Skeletal muscle satellite cell (primary cell): ENCODE measurements around the gene SEMA6B.
"Not testable (repeated sequence)": the region's sequence is repeated elsewhere in the genome, so short reads cannot be mapped to it uniquely, and the experiment has no call there.

Experiments used
- H3K27me3 ChIP-seq: 2 replicates; pipeline ENCODE4 v1.7.0; 2013; ENCODE audit warnings: low read length; ENCODE audit not compliant: control insufficient read depth, insufficient read depth
- H3K36me3 ChIP-seq: 2 replicates; pipeline ENCODE4 v1.7.0; 2013; ENCODE audit warnings: mild to moderate bottlenecking, control low read depth, low read length; ENCODE audit not compliant: insufficient read depth
- H3K4me1 ChIP-seq: 2 replicates; pipeline ENCODE4 v1.7.0; 2013; ENCODE audit warnings: low read length; ENCODE audit not compliant: control insufficient read depth, insufficient read depth
- H3K4me2 ChIP-seq: 2 replicates; pipeline ENCODE4 v1.7.0; 2013; ENCODE audit warnings: mild to moderate bottlenecking, low read length
- H3K4me3 ChIP-seq: 2 replicates; pipeline ENCODE4 v1.7.0; 2013; ENCODE audit warnings: low read length
- H3K9ac ChIP-seq: 2 replicates; pipeline ENCODE4 v1.7.0; 2013; ENCODE audit warnings: mild to moderate bottlenecking, low read depth, low read length, moderate library complexity
- H3K9me3 ChIP-seq: replicated peaks from 2 replicates; pipeline ENCODE4 v1.7.0; 2013; ENCODE audit warnings: mild to moderate bottlenecking, control low read depth, low read length

The SEMA6B gene

DNA sequence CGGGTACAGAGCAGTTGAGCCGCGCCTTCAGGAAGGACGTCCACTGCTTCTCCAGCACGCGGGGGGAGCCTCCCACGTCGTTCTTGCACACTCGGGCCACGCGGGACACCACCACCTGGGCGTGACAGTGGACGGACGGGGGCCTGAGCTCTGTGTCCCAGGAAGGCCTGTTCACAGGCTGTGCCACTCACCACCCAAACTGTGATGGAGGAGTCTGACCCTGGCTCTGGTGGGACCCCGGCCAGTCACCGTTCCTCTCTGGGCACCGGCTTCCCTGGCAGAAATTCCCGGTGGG, 7.0 kb downstream of the SEMA6B start:
- Histone ChIP-seq H3K4me3 (no peak overlapping the region), H3K4me1 (no peaks in the 10 kb centered on the region), H3K36me3 (no peaks in the 10 kb centered on the region), H3K4me2 (no peak overlapping the region), H3K27me3 (no peaks in the 10 kb centered on the region), H3K9ac (no peak overlapping the region), H3K9me3 (no peaks in the 10 kb centered on the region)

DNA sequence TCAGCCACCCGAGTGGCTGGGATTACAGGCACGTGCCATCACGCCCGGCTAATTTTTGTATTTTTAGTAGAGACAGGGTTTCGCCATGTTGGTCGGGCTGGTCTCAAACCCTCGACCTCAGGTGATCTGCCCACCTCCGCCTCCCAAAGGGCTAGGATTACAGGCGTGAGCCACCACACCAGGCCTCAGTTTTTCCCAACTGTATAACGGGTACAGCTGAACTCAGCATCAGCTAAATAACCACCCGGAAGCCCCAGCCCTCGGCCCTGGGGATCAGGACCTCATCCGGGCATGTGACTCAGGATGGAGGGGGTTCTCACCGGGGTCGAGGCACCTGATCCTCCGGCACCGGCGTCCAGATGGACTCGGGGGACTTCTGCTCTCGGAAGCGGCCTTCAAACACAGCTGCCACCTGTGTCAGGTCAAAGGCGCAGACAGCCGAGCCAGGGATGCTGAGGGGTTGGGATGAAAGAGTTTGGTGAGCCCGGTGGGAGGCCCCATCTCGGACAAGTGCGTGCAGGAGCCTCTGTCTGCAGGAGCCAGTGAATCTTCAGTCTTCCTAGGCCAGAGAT, 8.9 kb downstream of the SEMA6B start:
- no peak overlapping the region for H3K4me2 ChIP-seq
- H3K27me3 ChIP-seq = peaks cover 4% of the 10 kb centered on the region
- no peaks in the 10 kb centered on the region for H3K4me1 ChIP-seq
- H3K9ac ChIP-seq = no peak overlapping the region
- H3K36me3 ChIP-seq = no peaks in the 10 kb centered on the region
- H3K9me3 ChIP-seq = no peaks in the 10 kb centered on the region
- H3K4me3 ChIP-seq = no peak overlapping the region

DNA sequence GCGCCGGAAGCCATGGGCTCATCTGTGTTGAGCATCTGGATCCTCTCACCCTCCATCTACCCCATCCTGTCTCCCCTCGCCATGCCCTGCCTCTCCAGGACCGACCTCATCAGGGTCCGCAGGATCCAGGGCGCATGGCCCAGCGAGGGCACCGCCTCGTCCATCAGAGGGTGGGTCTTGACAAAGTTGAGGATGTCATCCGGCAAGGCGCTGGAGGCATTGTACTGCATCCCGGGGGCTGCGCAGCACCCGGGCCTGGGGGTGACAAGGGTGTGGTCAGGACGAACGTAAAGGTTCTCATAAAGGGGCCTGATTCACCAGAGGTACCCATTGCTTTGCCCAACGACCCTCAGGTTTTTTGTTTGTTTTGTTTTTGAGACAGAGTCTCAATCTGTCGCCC, 9.5 kb downstream of the SEMA6B start:
- no peak overlapping the region for H3K4me2 ChIP-seq
- H3K9me3 ChIP-seq = no peaks in the 10 kb centered on the region

DNA sequence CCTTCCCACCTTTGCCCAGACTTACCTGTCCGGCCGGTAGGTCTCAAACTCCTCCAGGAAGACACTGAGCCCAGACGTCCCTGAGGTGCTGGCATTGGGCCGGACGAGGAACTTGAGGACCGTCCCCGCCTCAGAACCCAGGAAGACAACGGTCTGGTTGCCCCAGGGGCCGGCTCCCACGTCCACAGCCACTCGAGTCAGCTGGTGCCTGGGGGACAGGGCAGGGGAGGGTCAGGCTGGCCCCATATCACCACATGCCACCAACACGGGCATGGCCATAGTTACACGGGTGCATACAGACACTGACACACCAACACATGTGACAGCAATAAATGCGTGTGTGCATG, 11.3 kb downstream of the SEMA6B start:
- no peak overlapping the region for H3K4me3 ChIP-seq
- H3K9ac ChIP-seq = no peak overlapping the region
- no peaks in the 10 kb centered on the region for H3K4me1 ChIP-seq
- peaks cover 4% of the 10 kb centered on the region for H3K27me3 ChIP-seq
- H3K4me2 ChIP-seq = no peak overlapping the region
- no peaks in the 10 kb centered on the region for H3K9me3 ChIP-seq
- H3K36me3 ChIP-seq = no peaks in the 10 kb centered on the region

More for the DNA sequence above, 9.5 kb downstream of the SEMA6B start:
- no peak overlapping the region for H3K9ac ChIP-seq
- H3K27me3 ChIP-seq = peaks cover 4% of the 10 kb centered on the region
- H3K4me3 ChIP-seq = no peak overlapping the region
- no peaks in the 10 kb centered on the region for H3K36me3 ChIP-seq
- H3K4me1 ChIP-seq = no peaks in the 10 kb centered on the region

DNA sequence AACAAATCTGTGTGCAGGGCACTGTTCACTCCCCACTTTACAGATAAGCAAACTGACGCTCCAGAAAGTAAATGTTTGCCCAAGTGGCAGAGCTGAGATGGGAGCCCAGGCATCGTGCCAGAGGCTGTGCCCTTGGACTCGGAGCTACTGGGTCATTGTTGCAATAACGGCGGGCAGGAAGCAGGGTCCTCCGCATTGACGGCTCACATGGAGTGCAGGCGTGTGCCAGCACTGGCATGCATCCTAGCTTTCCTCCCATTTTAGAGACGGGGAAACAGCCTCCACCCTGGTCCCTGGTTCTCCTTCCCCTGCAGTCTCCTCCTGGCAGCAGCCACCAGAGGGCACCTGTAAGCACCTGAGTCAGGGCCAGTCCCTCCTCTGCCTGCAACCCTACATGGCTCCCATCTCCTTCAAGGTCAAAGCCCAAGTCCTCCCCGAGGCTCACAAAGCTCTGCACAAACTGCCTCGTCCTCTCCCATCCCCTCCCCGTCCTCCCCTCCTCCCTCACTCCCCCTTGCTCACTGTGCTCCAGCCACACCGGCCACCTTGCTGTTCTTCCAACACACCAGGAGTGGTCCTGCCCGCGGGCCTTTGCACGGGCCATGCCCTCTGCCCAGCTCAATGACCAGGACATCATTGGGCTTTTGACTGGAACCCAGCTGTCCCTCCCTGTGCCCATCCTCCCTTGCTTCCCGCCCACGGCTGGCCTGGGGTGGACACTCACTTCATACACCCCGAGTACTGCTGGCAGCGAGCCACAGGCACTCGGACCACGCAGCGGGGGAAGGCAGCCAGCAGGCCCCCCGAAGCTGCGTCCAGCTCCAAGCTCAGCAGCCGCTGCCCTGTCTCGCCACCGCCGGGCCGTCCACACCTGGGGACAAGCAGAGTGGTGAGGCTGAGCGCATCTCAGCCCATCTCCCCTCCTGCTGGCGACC, 11.9 kb downstream of the SEMA6B start:
- Histone ChIP-seq H3K9ac (no peak overlapping the region), H3K4me2 (no peak overlapping the region), H3K27me3 (peaks cover 4% of the 10 kb centered on the region), H3K4me1 (no peaks in the 10 kb centered on the region), H3K9me3 (no peaks in the 10 kb centered on the region), H3K4me3 (no peak overlapping the region), H3K36me3 (no peaks in the 10 kb centered on the region)

DNA sequence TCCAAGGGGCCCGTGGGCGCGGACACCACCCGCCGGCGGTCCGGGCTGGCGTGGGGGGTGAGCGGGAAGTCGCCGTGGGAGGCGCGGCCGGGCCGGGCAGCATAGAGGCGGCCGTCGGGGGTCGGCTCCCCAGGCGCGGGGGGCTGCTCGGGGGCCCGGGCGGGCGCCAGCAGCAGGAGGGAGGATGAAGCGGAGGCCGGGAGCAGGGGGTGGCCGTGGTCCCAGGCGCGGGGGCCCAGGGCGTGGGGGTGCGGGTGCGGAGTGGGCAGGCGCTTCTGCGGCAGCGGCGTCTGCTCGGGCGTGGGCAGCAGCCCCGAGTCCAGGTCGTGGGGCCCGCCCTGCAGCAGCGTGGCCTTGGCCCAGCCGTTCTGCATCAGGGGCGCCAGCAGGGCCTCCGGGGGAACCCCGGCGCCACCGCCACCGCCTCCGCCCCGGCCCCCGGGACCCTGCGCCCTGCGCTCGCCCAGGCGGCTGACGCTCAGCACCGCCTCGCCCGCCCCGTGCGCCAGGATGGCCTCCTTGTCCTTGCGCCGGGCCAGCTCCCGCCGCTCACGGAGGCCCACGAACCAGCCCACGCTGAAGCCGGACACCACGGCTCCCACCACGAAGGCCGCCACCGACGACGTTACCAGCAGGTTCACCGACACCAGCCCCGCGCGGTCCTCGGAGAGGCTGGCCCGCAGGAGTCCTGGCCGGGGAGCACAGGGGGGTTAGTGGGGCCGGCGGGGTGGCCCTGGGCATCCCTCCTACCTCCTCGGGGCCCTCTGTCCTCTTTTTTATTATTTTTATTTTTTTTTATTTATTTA, 15.4 kb downstream of the SEMA6B start:
- peaks cover 14% of the 10 kb centered on the region for H3K27me3 ChIP-seq
- no peaks in the 10 kb centered on the region for H3K36me3 ChIP-seq
- H3K4me3 ChIP-seq = no peak overlapping the region
- H3K4me2 ChIP-seq = no peak overlapping the region
- H3K4me1 ChIP-seq = no peaks in the 10 kb centered on the region
- no peaks in the 10 kb centered on the region for H3K9me3 ChIP-seq
- no peak overlapping the region for H3K9ac ChIP-seq

DNA sequence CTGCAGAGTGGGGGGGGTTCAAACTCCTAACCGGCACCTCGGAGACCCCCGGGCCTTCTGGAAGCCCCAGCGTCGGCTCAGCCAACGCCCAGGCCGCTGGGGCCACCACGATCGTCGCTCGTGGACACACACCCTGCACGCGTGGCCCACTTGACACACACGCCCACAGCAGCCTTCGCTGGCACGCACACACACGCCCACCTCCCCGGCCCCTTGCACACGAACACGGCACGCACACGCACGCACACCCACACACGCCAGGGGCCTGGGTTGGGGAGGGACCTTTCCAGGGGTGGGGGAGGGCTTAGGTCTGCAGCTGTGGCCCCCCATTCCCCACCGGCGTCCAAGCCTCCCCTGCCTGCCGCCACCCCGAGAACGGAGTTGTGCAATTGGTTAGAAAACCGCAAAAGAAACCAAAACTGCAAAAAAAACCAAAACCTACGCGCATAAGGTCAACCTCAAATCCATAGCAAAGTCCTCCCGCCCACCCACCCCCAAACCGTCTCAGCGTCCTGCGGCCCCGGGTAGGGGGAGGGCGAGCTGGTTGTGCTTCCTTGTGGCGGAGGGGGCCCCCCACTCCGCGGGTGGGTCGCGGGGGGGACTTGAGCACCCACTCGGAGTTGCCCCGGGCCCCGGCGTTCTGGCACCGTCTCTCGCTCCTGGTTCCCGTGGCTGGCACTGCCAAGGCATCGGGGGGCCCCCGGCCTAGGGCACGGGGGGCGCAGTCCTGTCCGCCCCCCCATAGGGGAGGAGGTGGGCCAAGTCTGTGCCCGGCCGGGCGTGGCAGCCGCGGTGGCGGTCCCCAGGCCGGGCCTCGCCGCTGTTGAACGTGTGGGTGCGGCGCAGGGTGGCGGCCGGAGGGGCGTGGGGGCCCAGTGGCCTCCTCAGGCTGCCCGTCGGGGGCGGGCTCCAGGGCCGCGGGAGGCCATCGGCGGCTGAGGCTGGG, 16.3 kb downstream of the SEMA6B start:
- H3K4me2 ChIP-seq = no peak overlapping the region
- no peak overlapping the region for H3K4me3 ChIP-seq
- H3K9ac ChIP-seq = no peak overlapping the region
- H3K9me3 ChIP-seq = no peaks in the 10 kb centered on the region
- no peaks in the 10 kb centered on the region for H3K36me3 ChIP-seq
- H3K4me1 ChIP-seq = no peaks in the 10 kb centered on the region
- peaks cover 22% of the 10 kb centered on the region for H3K27me3 ChIP-seq

DNA sequence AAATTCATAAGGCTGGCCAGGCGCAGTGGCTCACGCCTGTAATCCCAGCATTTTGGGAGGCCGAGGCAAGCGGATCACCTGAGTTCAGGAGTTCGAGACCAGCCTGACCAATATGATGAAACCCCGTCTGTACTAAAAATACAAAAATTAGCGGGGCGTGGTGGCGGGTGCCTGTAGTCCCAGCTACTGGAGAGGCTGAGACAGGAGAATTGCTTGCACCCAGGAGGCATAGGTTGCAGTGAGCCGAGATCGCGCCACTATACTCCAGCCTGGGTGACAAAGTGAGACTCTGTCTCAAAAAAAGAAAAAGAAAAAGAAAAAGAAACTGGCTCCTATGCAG, 17.7 kb downstream of the SEMA6B start:
- H3K4me2 ChIP-seq, H3K36me3 ChIP-seq, H3K4me1 ChIP-seq, H3K9ac ChIP-seq, H3K9me3 ChIP-seq, H3K4me3 ChIP-seq: not testable (repeated sequence)
- peaks cover 30% of the 10 kb centered on the region for H3K27me3 ChIP-seq

DNA sequence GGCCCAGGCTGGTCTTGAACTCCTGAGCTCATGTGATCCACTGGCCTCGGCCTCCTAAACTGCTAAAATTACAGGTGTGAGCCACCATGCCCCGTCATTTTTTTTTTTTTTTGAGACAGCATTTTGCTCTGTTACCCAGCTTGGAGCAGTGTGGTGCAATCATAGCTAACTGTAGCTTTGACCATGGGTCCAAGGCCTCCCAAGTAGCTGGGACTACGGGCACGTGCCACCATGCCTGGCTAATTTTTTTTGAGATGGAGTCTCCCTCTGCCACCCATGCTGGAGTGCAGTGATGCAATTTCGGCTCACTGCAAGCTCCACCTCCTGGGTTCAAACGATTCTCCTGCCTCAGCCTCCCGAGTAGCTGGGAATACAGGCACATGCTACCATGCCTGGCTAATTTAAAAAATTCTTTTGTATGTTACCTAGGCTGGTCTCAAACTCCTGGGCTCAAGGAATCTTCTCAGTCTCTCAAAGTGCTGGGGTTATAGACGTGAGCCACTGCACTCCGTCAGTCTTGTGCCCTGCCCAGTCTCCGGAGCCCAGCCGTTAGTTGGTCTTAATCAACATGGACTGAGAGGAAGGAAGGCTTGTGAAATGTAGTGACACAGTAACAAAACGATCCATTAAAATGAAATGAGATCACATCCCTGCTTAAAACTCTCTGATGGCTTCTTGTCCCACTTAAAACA, 18.2 kb downstream of the SEMA6B start:
- Histone ChIP-seq H3K4me2 (no peak overlapping the region), H3K4me1 (no peaks in the 10 kb centered on the region), H3K9ac (no peak overlapping the region), H3K27me3 (peaks cover 30% of the 10 kb centered on the region), H3K36me3 (no peaks in the 10 kb centered on the region), H3K9me3 (no peaks in the 10 kb centered on the region), H3K4me3 (no peak overlapping the region)

DNA sequence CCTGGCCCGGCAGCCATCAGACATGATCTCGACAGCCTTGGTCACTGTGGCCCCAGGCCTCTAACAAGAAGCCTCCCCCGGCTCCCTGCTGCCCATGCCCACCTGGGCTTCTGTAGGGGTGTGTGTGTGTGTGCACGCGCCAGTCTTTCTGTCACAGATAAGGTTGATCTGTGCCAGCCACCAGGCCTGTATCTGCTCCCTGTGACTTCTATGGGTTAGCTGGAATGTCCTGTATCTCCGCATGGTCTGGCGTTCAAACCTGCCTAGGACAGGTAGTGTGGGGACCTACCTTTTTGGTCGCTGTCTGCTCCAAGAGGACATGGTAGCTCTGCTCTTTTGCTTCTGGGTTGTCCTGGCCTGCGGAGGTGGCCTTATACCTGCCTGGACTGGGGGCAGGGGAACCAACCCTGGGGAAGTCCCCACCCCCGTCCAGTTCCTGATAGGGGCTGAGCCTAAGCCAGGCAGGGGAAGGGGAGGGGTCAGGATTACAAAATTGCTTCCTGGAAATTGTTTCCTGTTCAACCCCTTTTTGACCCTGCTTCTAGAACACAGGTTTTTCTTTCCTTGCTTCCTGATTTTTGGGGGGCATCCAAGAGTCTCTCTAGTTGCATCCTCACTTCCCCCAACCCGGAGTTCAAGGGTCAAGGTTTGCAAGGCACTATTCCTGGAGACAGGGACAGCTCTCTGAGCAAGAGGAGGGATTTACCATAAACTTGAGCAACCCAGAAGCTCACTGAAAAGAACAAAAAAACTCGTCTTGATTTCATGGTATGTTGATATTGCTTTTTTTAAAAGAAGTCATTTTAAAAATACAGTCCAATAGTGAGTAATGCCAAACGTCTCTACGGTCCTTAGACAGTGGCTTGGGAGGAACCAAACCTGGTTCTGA, 19.5 kb downstream of the SEMA6B start, which contains the start of gene LRG1:
Gene LRG1 (minus strand): TSS at position 344 of the 889 bp plus-strand sequence. CDS start 23 bp downstream, at position 321.
- H3K4me1 ChIP-seq = no peaks in the 10 kb centered on the region
- no peaks in the 10 kb centered on the region for H3K36me3 ChIP-seq
- H3K4me3 ChIP-seq = no peak within 1 kb of the TSS
- H3K9me3 ChIP-seq = no peaks in the 10 kb centered on the region
- no peak within 1 kb of the TSS for H3K4me2 ChIP-seq
- peaks cover 38% of the 10 kb centered on the region for H3K27me3 ChIP-seq
- H3K9ac ChIP-seq = no peak within 1 kb of the TSS
